Common myeloid progenitor, CD34-positive (primary cell): ENCODE measurements around the gene ISCU.

Experiments used
- CTCF ChIA-PET: fragments of 350-600 bp; sonication (Branson Sonifier 250); formaldehyde crosslinking; loops from one replicate; lab custom pipeline; 2021; ENCODE audit warnings: antibody characterized with exemption; lab: Charles Lee
- POLR2A ChIA-PET: fragments of 350-600 bp; sonication (Branson Sonifier 250); formaldehyde crosslinking; loops from one replicate; lab custom pipeline; 2021; ENCODE audit warnings: antibody characterized with exemption; lab: Charles Lee
- DNase-seq, 3 donors: peaks; one replicate each; pipeline versions ENCODE4 v3.0.0 to v3.0.0-alpha.2; 2013
- H3K27ac ChIP-seq, 2 experiments: 1 replicate in 1 of 2; 2 replicates in 1 of 2; pipeline ENCODE4 v1.7.0; 2013; ENCODE audit warnings: inconsistent platforms in 2 of 2, low read length in 2 of 2, mild to moderate bottlenecking in 2 of 2, low read depth in 1 of 2, moderate library complexity in 1 of 2; ENCODE audit not compliant: severe bottlenecking in 2 of 2, insufficient read depth in 1 of 2, poor library complexity in 1 of 2
- H3K27me3 ChIP-seq, 5 experiments: replicated peaks in 2 of 5; 1 replicate in 3 of 5; 2 replicates in 2 of 5; pipeline versions ENCODE4 v1.6.1 to v1.7.0; 2013; ENCODE audit warnings: low read length in 4 of 5, mild to moderate bottlenecking in 2 of 5, moderate library complexity in 2 of 5, inconsistent platforms in 1 of 5; ENCODE audit not compliant: insufficient read depth in 5 of 5, control insufficient read depth in 4 of 5
- H3K36me3 ChIP-seq, 4 experiments: 1 replicate in 2 of 4; 2 replicates in 2 of 4; pipeline versions ENCODE4 v1.6.1 to v1.7.0; 2013; ENCODE audit warnings: low read length in 3 of 4, control low read depth in 1 of 4, mild to moderate bottlenecking in 1 of 4; ENCODE audit not compliant: control insufficient read depth in 4 of 4, insufficient read depth in 4 of 4
- H3K4me1 ChIP-seq, 4 experiments: 1 replicate in 3 of 4; 2 replicates in 1 of 4; pipeline versions ENCODE4 v1.6.1 to v1.7.1; 2013; ENCODE audit warnings: low read length in 3 of 4, mild to moderate bottlenecking in 3 of 4, control low read depth in 1 of 4, inconsistent platforms in 1 of 4, moderate library complexity in 1 of 4; ENCODE audit not compliant: control insufficient read depth in 4 of 4, insufficient read depth in 4 of 4; ENCODE audit errors: control extremely low read depth in 1 of 4
- H3K4me3 ChIP-seq, 7 experiments: 1 replicate in 4 of 7; 2 replicates in 3 of 7; pipeline versions ENCODE4 v1.5.1 to v1.7.0; 2013; ENCODE audit warnings: mild to moderate bottlenecking in 7 of 7, low read length in 6 of 7, moderate library complexity in 6 of 7, inconsistent platforms in 2 of 7, low read depth in 2 of 7, control low read depth in 1 of 7; ENCODE audit not compliant: insufficient read depth in 4 of 7, control insufficient read depth in 1 of 7; ENCODE audit errors: extremely low read depth in 1 of 7
- H3K9me3 ChIP-seq, 5 experiments: 1 replicate in 4 of 5; 2 replicates in 1 of 5; pipeline versions ENCODE4 v1.6.1 to v1.7.1; 2013; ENCODE audit warnings: low read length in 4 of 5, mild to moderate bottlenecking in 2 of 5, inconsistent platforms in 1 of 5, low read depth in 1 of 5, moderate library complexity in 1 of 5; ENCODE audit not compliant: control insufficient read depth in 4 of 5, insufficient read depth in 2 of 5; ENCODE audit errors: control extremely low read depth in 1 of 5
- WGBS: methylation state at CpG from one replicate; pipeline ENCODE4 v1.1.5; 2013; ENCODE audit not compliant: insufficient coverage; 5-methylcytosine and 5-hydroxymethylcytosine counted together

Gene ISCU

GRCh38 chr12:108592033-108592909 is 29.9 kb downstream of the ISCU start:
- no peaks in the 10 kb centered on the region for H3K27me3 ChIP-seq
- ChIA-PET POLR2A (no interaction called here), CTCF (no interaction called here)
- WGBS, result 97% methylated on average over 21 of the region's 25 CpGs
- H3K4me1 ChIP-seq, result peaks cover 0 to 2% (median 0%) of the 10 kb centered on the region in 4 experiments
- no peak overlapping the region for H3K27ac ChIP-seq
- no peaks in the 10 kb centered on the region for H3K36me3 ChIP-seq
- DNase-seq, result no peak
- no peak overlapping the region for H3K4me3 ChIP-seq
- no peaks in the 10 kb centered on the region for H3K9me3 ChIP-seq

- Histone ChIP-seq H3K4me1 (peaks cover 0 to 6% (median 0%) of the 10 kb centered on the region in 4 experiments), H3K4me3 (no peak overlapping the region), H3K9me3 (no peaks in the 10 kb centered on the region), H3K27me3 (no peaks in the 10 kb centered on the region), H3K27ac (no peak overlapping the region), H3K36me3 (no peaks in the 10 kb centered on the region)
- CTCF ChIA-PET, result interaction anchor here (0.6 to 1.2 kb wide), 3 partner anchors 14 to 27 kb away, joined by 3 read pairs; no protein-coding TSS in a partner anchor
- no CpG with 5 or more reads among the region's 10 CpGs for WGBS
- POLR2A ChIA-PET, result no interaction called here
- DNase-seq, result no peak
These were observed 32.0 kb downstream of the ISCU start for GRCh38 chr12:108594323-108594903.

- Histone ChIP-seq H3K4me3 (no peak overlapping the region), H3K27ac (no peak overlapping the region), H3K4me1 (peaks cover 0 to 6% (median 0%) of the 10 kb centered on the region in 4 experiments), H3K36me3 (no peaks in the 10 kb centered on the region), H3K27me3 (no peaks in the 10 kb centered on the region), H3K9me3 (no peaks in the 10 kb centered on the region)
- POLR2A ChIA-PET, result no interaction called here
- DNase-seq, result no peak
- CTCF ChIA-PET, result interaction anchor here (0.6 to 1.2 kb wide), 8 partner anchors 9 to 295 kb away, joined by 3 to 5 read pairs (median 3); no protein-coding TSS in a partner anchor
- 95% methylated on average over 7 of the region's 7 CpGs for WGBS
These were observed 32.7 kb downstream of the ISCU start for GRCh38 chr12:108594960-108595710.

- DNase-seq, result no peak
- WGBS, result 97% methylated on average over 16 of the region's 17 CpGs
- no peak overlapping the region for H3K4me3 ChIP-seq
- no peaks in the 10 kb centered on the region for H3K9me3 ChIP-seq
- no peak overlapping the region for H3K27ac ChIP-seq
- no peaks in the 10 kb centered on the region for H3K27me3 ChIP-seq
- ChIA-PET CTCF (interaction anchor here (0.7 to 1.2 kb wide), 7 partner anchors 9 to 294 kb away, joined by 3 to 5 read pairs (median 3); no protein-coding TSS in a partner anchor), POLR2A (no interaction called here)
- H3K4me1 ChIP-seq, result peaks cover 0 to 6% (median 0%) of the 10 kb centered on the region in 4 experiments
- H3K36me3 ChIP-seq, result no peaks in the 10 kb centered on the region
These were observed 33.6 kb downstream of the ISCU start for GRCh38 chr12:108595711-108596647.

GRCh38 chr12:108596854-108597558 is 34.6 kb downstream of the ISCU start:
- no peaks in the 10 kb centered on the region for H3K27me3 ChIP-seq
- WGBS, result 90% methylated on average over 7 of the region's 10 CpGs
- no peak overlapping the region for H3K4me3 ChIP-seq
- H3K9me3 ChIP-seq, result no peaks in the 10 kb centered on the region
- H3K4me1 ChIP-seq, result peaks cover 0 to 6% (median 0%) of the 10 kb centered on the region in 4 experiments
- no peaks in the 10 kb centered on the region for H3K36me3 ChIP-seq
- POLR2A ChIA-PET, result no interaction called here
- no peak for DNase-seq
- CTCF ChIA-PET, result interaction anchor here (1.2 kb wide), 1 partner anchor 14 kb away, joined by 4 read pairs; no protein-coding TSS in a partner anchor
- H3K27ac ChIP-seq, result no peak overlapping the region
